Neuronal stem cell (in vitro differentiated cells): ENCODE data around the gene BRD3OS.

Experiments used
- DNase-seq: peaks from one replicate; pipeline ENCODE4 v3.0.0-alpha.2; 2013; ENCODE audit warnings: low spot score
- H2AFZ ChIP-seq: one replicate; pipeline ENCODE4 v1.6.1; 2013; ENCODE audit warnings: mild to moderate bottlenecking, low read length, inconsistent platforms
- H2AK5ac ChIP-seq: 2 replicates; pipeline ENCODE4 v1.6.1; 2013; ENCODE audit warnings: low read depth, mild to moderate bottlenecking, inconsistent platforms, low read length, moderate library complexity, mixed read lengths
- H2BK120ac ChIP-seq: 2 replicates; pipeline ENCODE4 v1.6.1; 2013; ENCODE audit warnings: low read depth, mild to moderate bottlenecking, inconsistent platforms, low read length, moderate library complexity, mixed read lengths
- H2BK12ac ChIP-seq: one replicate; pipeline ENCODE4 v1.6.1; 2013; ENCODE audit warnings: low read length, inconsistent platforms
- H2BK15ac ChIP-seq: 2 replicates; pipeline ENCODE4 v1.6.1; 2013; ENCODE audit warnings: mild to moderate bottlenecking, low read length, inconsistent platforms, mixed read lengths
- H2BK5ac ChIP-seq: one replicate; pipeline ENCODE4 v1.6.1; 2013; ENCODE audit warnings: inconsistent platforms, mild to moderate bottlenecking, low read length, moderate library complexity
- H3K14ac ChIP-seq: one replicate; pipeline ENCODE4 v1.6.1; 2013; ENCODE audit warnings: low read length, inconsistent platforms
- H3K18ac ChIP-seq: 2 replicates; pipeline ENCODE4 v1.6.1; 2013; ENCODE audit warnings: low read length, inconsistent platforms
- H3K23ac ChIP-seq: 2 replicates; pipeline ENCODE4 v1.6.1; 2013; ENCODE audit warnings: low read depth, mild to moderate bottlenecking, mixed read lengths, low read length, inconsistent platforms; ENCODE audit not compliant: poor library complexity
- H3K27ac ChIP-seq: replicated peaks from 3 replicates; pipeline ENCODE4 v1.5.1; 2013; ENCODE audit warnings: low read length, inconsistent platforms
- H3K27me3 ChIP-seq, 3 experiments: 2 replicates each; pipeline ENCODE4 v1.6.1; 2013; ENCODE audit warnings: low read length in 3 of 3, mild to moderate bottlenecking in 2 of 3, inconsistent platforms in 1 of 3, low read depth in 1 of 3, mixed read lengths in 1 of 3, moderate library complexity in 1 of 3; ENCODE audit not compliant: control insufficient read depth in 3 of 3, insufficient read depth in 3 of 3
- H3K36me3 ChIP-seq, 2 donors: replicated peaks in 1 of 2; 2 replicates each; pipeline ENCODE4 v1.6.1; 2013; ENCODE audit warnings: low read length in 2 of 2; ENCODE audit not compliant: control insufficient read depth in 2 of 2, insufficient read depth in 2 of 2
- H3K4ac ChIP-seq: 2 replicates; pipeline ENCODE4 v1.6.1; 2013; ENCODE audit warnings: inconsistent platforms, mild to moderate bottlenecking, low read length, moderate library complexity
- H3K4me1 ChIP-seq, 2 donors: 1 replicate in 1 of 2; 2 replicates in 1 of 2; pipeline ENCODE4 v1.6.1; 2013; ENCODE audit warnings: low read length in 2 of 2, low read depth in 1 of 2; ENCODE audit not compliant: control insufficient read depth in 2 of 2, insufficient read depth in 1 of 2
- H3K4me2 ChIP-seq: one replicate; pipeline ENCODE4 v1.6.1; 2013; ENCODE audit warnings: mild to moderate bottlenecking, low read length, inconsistent platforms; ENCODE audit not compliant: insufficient read depth, poor library complexity, severe bottlenecking
- H3K4me3 ChIP-seq, 2 donors: 2 replicates each; pipeline ENCODE4 v1.5.1; 2013; ENCODE audit warnings: low read length in 2 of 2, mild to moderate bottlenecking in 2 of 2, inconsistent platforms in 1 of 2, moderate library complexity in 1 of 2
- H3K79me1 ChIP-seq: one replicate; pipeline ENCODE4 v1.6.1; 2013; ENCODE audit warnings: low read depth, mild to moderate bottlenecking, inconsistent platforms, low read length, moderate library complexity
- H3K9ac ChIP-seq: one replicate; pipeline ENCODE4 v1.6.1; 2013; ENCODE audit warnings: mild to moderate bottlenecking, low read depth, low read length, inconsistent platforms; ENCODE audit not compliant: poor library complexity
- H3K9me3 ChIP-seq, 2 donors: replicated peaks in 1 of 2; 2 replicates each; pipeline versions ENCODE3 to v1.6.1; 2013; ENCODE audit warnings: low read length in 2 of 2, mild to moderate bottlenecking in 2 of 2, inconsistent platforms in 1 of 2, low read depth in 1 of 2, mixed read lengths in 1 of 2, moderate library complexity in 1 of 2; ENCODE audit not compliant: control insufficient read depth in 2 of 2, insufficient read depth in 1 of 2
- H4K8ac ChIP-seq: one replicate; pipeline ENCODE4 v1.6.1; 2013; ENCODE audit warnings: low read depth, mild to moderate bottlenecking, inconsistent platforms, low read length, moderate library complexity
- H4K91ac ChIP-seq: one replicate; pipeline ENCODE4 v1.6.1; 2013; ENCODE audit warnings: low read length, low read depth, mild to moderate bottlenecking, inconsistent platforms; ENCODE audit not compliant: poor library complexity
- WGBS, 2 donors: extraction: QIAGEN DNeasy Blood & Tissue Kit; methylation state at CpG; one replicate each; pipeline ENCODE4 v1.1.7; 2013; ENCODE audit warnings: missing lambda C conversion rate in 2 of 2, mixed read lengths in 1 of 2; ENCODE audit not compliant: insufficient read length in 2 of 2, insufficient replicate concordance in 1 of 2; ENCODE audit errors: extremely low coverage in 2 of 2; 5-methylcytosine and 5-hydroxymethylcytosine counted together

BRD3OS gene

DNA sequence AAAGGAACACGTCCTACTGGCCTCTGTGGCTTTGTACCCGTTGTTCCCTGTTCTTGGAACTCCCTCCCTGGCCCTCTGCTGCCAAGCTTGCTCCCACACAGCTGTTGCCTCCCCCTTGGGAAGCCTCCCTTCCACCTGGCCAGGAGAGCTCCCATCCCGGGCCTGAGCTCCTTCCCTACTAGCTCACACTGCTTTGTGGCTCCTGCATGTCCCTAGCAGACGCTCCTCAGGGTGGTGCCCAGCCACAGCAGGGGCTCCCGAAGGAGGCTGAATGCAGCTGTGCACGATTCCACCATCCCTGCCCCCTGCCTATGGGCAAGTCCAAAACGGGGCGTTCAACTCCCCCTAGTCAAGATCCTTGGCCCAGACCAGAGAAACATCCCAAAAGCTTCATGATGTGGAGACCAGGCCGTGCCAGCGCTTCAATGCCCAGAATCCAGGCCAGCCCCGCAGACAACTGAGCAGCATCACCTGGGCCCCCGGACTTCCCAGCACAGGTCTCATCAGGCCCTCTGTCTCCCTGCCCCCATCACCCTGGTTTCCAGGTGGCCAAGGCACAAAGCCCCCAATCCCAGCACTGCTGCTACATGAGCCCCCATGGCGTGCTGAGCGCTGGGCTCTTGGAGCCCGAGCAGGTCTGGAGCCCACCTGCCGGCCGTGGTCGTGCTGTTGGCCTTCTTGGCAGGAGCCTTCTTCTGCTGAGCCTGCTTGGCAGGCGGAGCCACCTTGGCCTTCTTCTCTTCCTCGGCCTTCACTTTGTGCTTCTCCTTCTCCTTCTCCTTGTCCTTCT, 14.3 kb downstream of the BRD3OS start:
- Histone ChIP-seq H3K4me3 (peak overlapping the region in 1 of 2 donors; percentile 15), H3K18ac (no peak overlapping the region), H3K9me3 (no peaks in the 10 kb centered on the region), H2BK120ac (no peak overlapping the region), H4K91ac (no peak overlapping the region), H2BK12ac (no peak overlapping the region), H3K4ac (no peak overlapping the region), H2AFZ (no peak overlapping the region), H3K27ac (no peak overlapping the region), H3K9ac (no peak overlapping the region), H3K14ac (no peak overlapping the region), H3K4me2 (no peak overlapping the region), H4K8ac (no peak overlapping the region), H2AK5ac (no peak overlapping the region), H3K36me3 (peaks cover 64 to 98% of the 10 kb centered on the region in 2 donors), H2BK5ac (no peak overlapping the region), H3K4me1 (no peaks in the 10 kb centered on the region), H3K23ac (no peak overlapping the region), H3K79me1 (peaks cover 10% of the 10 kb centered on the region), H3K27me3 (no peaks in the 10 kb centered on the region), H2BK15ac (no peak overlapping the region)
- DNase-seq, result no peak
- no CpG with 5 or more reads among the region's 20 CpGs for WGBS, 2 donors

DNA sequence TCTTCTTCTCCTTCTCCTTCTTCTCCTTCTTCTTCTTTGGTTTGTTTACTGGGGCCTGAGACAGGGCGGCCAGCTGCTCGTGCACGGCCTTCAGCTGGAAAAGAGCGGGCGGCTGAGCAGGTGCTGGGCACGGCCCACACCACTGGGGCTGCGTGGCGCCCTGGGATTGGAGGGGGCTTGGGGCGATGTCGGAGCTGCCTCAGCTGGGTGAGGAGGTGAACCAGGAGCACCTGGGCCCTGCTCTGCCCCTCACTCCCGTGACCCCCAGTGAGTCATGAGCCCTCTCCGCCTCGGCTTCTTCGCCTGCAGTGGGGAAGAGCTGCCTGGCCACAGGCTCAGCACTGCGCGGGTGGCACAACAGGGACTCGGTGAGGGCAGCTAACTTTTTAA, 14.9 kb downstream of the BRD3OS start:
- H4K91ac ChIP-seq, result no peak overlapping the region

DNA sequence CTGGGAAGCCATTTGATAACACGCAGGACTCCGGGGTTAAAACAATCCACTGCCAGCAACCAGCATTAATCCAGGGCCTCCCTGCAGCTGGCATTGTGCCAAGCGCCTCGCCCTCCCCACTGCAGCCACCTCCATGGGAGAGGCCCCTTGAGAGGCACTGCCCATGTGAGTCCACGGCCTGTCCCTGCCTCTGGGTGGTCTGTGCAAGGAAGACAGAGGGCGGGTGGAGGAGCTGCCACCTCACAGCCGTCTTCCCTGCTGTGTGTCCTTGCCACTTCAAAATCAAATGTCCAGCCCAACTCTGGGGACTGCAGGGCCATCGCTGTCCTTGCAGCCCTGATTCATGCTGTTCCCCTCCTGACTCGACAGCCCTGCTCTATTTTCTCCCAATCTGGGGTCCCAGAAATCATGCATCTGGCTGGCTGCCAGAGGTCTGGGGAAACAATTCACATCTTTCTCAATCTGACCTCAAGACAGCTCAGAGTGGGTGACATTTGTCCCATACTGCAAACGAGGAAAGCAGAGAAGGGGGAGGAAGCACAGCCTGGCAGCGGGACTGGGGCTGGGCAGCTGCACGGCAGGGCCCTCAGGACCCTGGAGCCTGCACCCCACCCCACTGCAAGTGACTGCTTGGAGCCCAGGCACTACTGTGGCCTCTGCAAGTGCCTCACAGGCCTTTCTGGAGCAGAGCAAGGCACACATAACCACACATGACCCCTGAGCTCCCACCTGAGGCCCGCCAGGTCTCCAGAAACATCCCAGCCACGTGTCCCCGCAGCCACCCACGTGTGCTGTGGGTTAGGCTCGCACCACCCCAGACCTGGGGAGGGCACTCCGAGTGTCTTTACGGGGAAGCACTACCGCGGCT, 15.7 kb downstream of the BRD3OS start:
- H3K36me3 ChIP-seq, result peaks cover 63 to 98% of the 10 kb centered on the region in 2 donors
- WGBS, 2 donors, result no CpG with 5 or more reads among the region's 21 CpGs
- DNase-seq, result no peak

More for the DNA sequence above, 14.9 kb downstream of the BRD3OS start:
- no peak overlapping the region for H3K27ac ChIP-seq
- H3K4me2 ChIP-seq, result no peak overlapping the region
- no peaks in the 10 kb centered on the region for H3K9me3 ChIP-seq
- no peaks in the 10 kb centered on the region for H3K4me1 ChIP-seq
- H3K36me3 ChIP-seq, result peaks cover 64 to 98% of the 10 kb centered on the region in 2 donors
- no peak overlapping the region for H2BK120ac ChIP-seq
- no peak overlapping the region for H3K4me3 ChIP-seq
- no peak overlapping the region for H2BK12ac ChIP-seq
- no peak overlapping the region for H2AFZ ChIP-seq
- H3K18ac ChIP-seq, result no peak overlapping the region
- DNase-seq, result no peak
- H3K27me3 ChIP-seq, result no peaks in the 10 kb centered on the region
- H2BK5ac ChIP-seq, result no peak overlapping the region
- no peak overlapping the region for H3K23ac ChIP-seq
- H2AK5ac ChIP-seq, result no peak overlapping the region
- no peak overlapping the region for H4K8ac ChIP-seq
- peaks cover 10% of the 10 kb centered on the region for H3K79me1 ChIP-seq
- H3K4ac ChIP-seq, result no peak overlapping the region
- no peak overlapping the region for H2BK15ac ChIP-seq
- no peak overlapping the region for H3K9ac ChIP-seq
- no peak overlapping the region for H3K14ac ChIP-seq
- WGBS, 2 donors, result no CpG with 5 or more reads among the region's 17 CpGs

DNA sequence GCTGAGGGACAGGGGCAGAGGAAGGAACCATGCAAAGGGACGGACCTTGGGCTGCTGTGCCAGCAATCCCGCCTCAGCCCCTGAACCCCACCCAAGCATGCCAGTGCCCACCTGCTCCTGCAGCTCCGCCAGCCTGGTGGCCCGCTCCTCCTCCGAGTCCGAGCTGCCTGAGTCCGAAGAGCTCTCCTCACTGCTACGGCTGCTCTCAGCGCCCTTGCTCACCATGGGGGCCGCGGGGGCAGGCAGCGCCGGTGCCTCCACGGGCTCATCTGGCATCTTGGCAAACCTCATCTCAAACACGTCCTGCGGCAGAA, 16.3 kb downstream of the BRD3OS start:
- H4K8ac ChIP-seq, result no peak overlapping the region
- H2AFZ ChIP-seq, result no peak overlapping the region
- no peaks in the 10 kb centered on the region for H3K9me3 ChIP-seq
- no peaks in the 10 kb centered on the region for H3K27me3 ChIP-seq
- H3K23ac ChIP-seq, result no peak overlapping the region
- H3K18ac ChIP-seq, result no peak overlapping the region
- peak overlapping the region; percentile 46 for H2BK12ac ChIP-seq
- H3K4me2 ChIP-seq, result no peak overlapping the region
- peak overlapping the region; percentile 29 for H2BK5ac ChIP-seq
- H4K91ac ChIP-seq, result no peak overlapping the region
- no peak for DNase-seq
- H3K9ac ChIP-seq, result no peak overlapping the region
- H3K79me1 ChIP-seq, result peaks cover 6% of the 10 kb centered on the region
- no CpG with 5 or more reads among the region's 16 CpGs for WGBS, 2 donors
- H3K4me3 ChIP-seq, result no peak overlapping the region
- H3K4ac ChIP-seq, result no peak overlapping the region
- no peak overlapping the region for H3K27ac ChIP-seq
- no peaks in the 10 kb centered on the region for H3K4me1 ChIP-seq
- no peak overlapping the region for H3K14ac ChIP-seq
- peaks cover 65 to 98% of the 10 kb centered on the region in 2 donors for H3K36me3 ChIP-seq
- no peak overlapping the region for H2BK120ac ChIP-seq
- no peak overlapping the region for H2AK5ac ChIP-seq
- H2BK15ac ChIP-seq, result no peak overlapping the region

More for the DNA sequence above, 15.7 kb downstream of the BRD3OS start:
- H3K79me1 ChIP-seq, result peaks cover 6% of the 10 kb centered on the region
- H3K4me2 ChIP-seq, result no peak overlapping the region
- no peak overlapping the region for H2BK120ac ChIP-seq
- H3K18ac ChIP-seq, result peak overlapping the region; percentile 13
- no peak overlapping the region for H3K4ac ChIP-seq
- H3K14ac ChIP-seq, result no peak overlapping the region
- no peak overlapping the region for H3K4me3 ChIP-seq
- no peak overlapping the region for H2BK12ac ChIP-seq
- H3K9ac ChIP-seq, result no peak overlapping the region
- no peak overlapping the region for H3K23ac ChIP-seq
- no peak overlapping the region for H2AK5ac ChIP-seq
- no peak overlapping the region for H2BK15ac ChIP-seq
- H4K8ac ChIP-seq, result no peak overlapping the region
- no peak overlapping the region for H4K91ac ChIP-seq
- H3K27ac ChIP-seq, result no peak overlapping the region
- no peaks in the 10 kb centered on the region for H3K9me3 ChIP-seq
- H2BK5ac ChIP-seq, result peak overlapping the region; percentile 29
- no peaks in the 10 kb centered on the region for H3K27me3 ChIP-seq
- no peaks in the 10 kb centered on the region for H3K4me1 ChIP-seq
- no peak overlapping the region for H2AFZ ChIP-seq
